ENCODE data around the gene TMEFF2. TPM values are rescaled to one million over a fixed set of nuclear protein-coding genes. Genes with fewer than 3 reads are reported as not detected.
"Not testable (repeated sequence)": the region's sequence is repeated elsewhere in the genome, so short reads cannot be mapped to it uniquely, and the experiment has no call there.

Gene TMEFF2
- total and polyA plus RNA-seq, 12 donors = 0.16 to 2.7 (median 0.58) TPM; not detected in 2

- H3K4me1 ChIP-seq (replicated peaks in 1 of 2) = no peaks in the 10 kb centered on the region
- WGBS, 4 donors = 19 to 25% (median 23%) methylated on average over 4 of the region's 4 CpGs
- peak; percentile 53 to 89 (median 85) for DNase-seq
- TF ChIP-seq POLR2A (IDR thresholded peaks at IDR 0.05) = no peak
- H3K27me3 ChIP-seq = no peaks in the 10 kb centered on the region
- H3K36me3 ChIP-seq (replicated peaks in 1 of 2) = no peaks in the 10 kb centered on the region
- H3K27ac ChIP-seq = no peak overlapping the region
- intact Hi-C loops (cut with DNase I) = no loop called here
- no peak overlapping the region for H3K4me3 ChIP-seq
- no peaks in the 10 kb centered on the region for H3K9me3 ChIP-seq (replicated peaks in 1 of 3)
Observed at GRCh38 chr2:191927319-191927867, 267.3 kb downstream of the TMEFF2 start.

GRCh38 chr2:191926671-191927070, 268.1 kb downstream of the TMEFF2 start:
- Histone ChIP-seq H3K4me3 (no peak overlapping the region), H3K27me3 (no peaks in the 10 kb centered on the region), H3K4me1 (replicated peaks in 1 of 2) (no peaks in the 10 kb centered on the region), H3K9me3 (replicated peaks in 1 of 3) (no peaks in the 10 kb centered on the region), H3K27ac (no peak overlapping the region), H3K36me3 (replicated peaks in 1 of 2) (no peaks in the 10 kb centered on the region)
- no peak for TF ChIP-seq CTCF (IDR thresholded peaks at IDR 0.05)
- TF ChIP-seq POLR2A (IDR thresholded peaks at IDR 0.05) = no peak
- intact Hi-C loops (cut with DNase I) = no loop called here
- DNase-seq = no peak
- 47 to 100% (median 90%) methylated on average over 1 of the region's 1 CpG for WGBS, 4 donors

DNA sequence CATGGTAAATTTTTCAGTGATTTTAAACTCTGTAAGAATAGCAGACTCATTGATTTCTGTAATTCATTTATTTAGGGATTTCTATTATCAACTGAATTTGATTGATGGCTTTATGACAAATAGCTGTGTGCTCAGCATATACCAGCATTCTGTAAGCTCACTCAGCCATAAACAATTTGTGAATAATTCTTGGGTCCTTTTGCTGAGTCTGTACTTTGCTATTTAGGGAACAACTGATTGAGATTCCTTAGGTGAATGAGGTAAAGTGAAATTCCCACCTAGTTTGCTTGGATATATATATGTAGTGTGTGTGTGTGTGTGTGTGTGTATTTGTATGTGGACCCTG, 271.1 kb downstream of the TMEFF2 start:
- TF ChIP-seq CTCF (IDR thresholded peaks at IDR 0.05) (no peak), POLR2A (IDR thresholded peaks at IDR 0.05) (no peak)
- H3K27me3 ChIP-seq = no peaks in the 10 kb centered on the region
- DNase-seq = no peak
- H3K4me1 ChIP-seq (replicated peaks in 1 of 2) = no peaks in the 10 kb centered on the region
- H3K27ac ChIP-seq = no peak overlapping the region
- H3K9me3 ChIP-seq (replicated peaks in 1 of 3) = no peaks in the 10 kb centered on the region
- intact Hi-C loops (cut with DNase I) = no loop called here
- H3K4me3 ChIP-seq = no peak overlapping the region
- H3K36me3 ChIP-seq (replicated peaks in 1 of 2) = no peaks in the 10 kb centered on the region

DNA sequence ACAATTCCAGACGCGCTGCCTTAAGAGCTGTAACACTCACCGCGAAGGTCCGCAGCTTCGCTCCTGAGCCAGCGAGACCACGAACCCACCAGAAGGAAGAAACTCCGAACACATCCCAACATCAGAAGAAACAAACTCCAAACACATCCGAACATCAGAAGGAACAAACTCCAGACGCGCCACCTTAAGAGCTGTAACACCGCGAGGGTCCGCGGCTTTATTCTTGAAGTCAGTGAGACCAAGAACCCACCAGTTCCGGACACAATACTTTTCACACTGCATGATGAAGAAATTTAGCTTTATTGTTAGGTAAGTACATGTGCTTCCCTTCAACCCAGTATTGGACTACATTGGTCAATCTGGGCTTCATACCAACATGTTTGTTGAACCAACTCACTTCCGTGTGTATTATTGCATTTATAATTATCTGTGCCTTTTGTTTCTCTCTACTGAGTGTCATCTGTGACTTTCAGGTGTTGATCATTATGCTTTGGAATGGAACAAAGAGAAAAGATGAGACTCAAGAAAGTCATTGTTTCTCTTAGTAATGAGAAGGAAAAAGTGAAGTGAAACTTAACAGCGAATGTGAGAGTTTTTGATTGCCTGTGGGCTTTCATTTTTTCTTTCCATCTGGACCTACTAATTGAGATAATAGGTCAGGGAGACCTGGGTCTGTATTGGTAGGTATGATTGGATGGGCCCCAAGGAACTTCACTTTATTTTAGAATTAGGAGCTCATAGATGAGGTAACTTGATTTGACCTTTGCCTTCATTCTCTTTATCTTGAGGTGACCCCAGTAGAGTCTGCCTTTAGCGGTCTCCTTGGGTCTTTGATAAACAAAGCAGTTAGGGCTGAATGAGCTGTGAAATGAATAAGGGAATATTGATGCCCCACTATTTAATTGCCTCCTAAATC, 271.7 kb downstream of the TMEFF2 start:
- Histone ChIP-seq H3K4me3 (no peak overlapping the region), H3K27ac (no peak overlapping the region), H3K36me3 (replicated peaks in 1 of 2) (no peaks in the 10 kb centered on the region), H3K9me3 (replicated peaks in 1 of 3) (no peaks in the 10 kb centered on the region), H3K27me3 (no peaks in the 10 kb centered on the region), H3K4me1 (replicated peaks in 1 of 2) (no peaks in the 10 kb centered on the region)
- intact Hi-C loops (cut with DNase I) = no loop called here
- WGBS, 4 donors = 93 to 97% (median 95%) methylated on average over 20 of the region's 20 CpGs
- no peak for TF ChIP-seq POLR2A (IDR thresholded peaks at IDR 0.05)
- TF ChIP-seq CTCF (IDR thresholded peaks at IDR 0.05) = no peak
- no peak for DNase-seq

DNA sequence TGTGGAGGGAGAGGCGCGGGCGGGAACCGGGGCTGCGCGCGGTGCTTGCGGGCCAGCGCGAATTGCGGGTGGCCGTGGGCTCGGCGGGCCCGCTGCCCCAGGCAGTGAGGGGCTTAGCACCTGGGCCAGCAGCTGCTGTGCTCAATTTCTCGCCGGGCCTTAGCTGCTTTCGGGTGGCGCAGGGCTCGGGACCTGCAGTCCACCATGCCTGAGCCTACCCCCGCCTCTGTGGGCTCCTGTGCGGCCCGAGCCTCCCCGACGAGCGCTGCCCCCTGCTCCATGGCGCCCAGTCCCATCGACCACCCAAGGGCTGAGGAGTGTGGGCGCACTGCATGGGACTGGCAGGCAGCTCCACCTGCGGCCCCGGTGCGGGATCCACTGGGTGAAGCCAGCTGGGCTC, 273.1 kb downstream of the TMEFF2 start:
- DNase-seq; H3K36me3 ChIP-seq (replicated peaks in 1 of 2); H3K27me3 ChIP-seq; H3K4me1 ChIP-seq (replicated peaks in 1 of 2); intact Hi-C loops (cut with DNase I); H3K4me3 ChIP-seq; H3K27ac ChIP-seq; H3K9me3 ChIP-seq (replicated peaks in 1 of 3): not testable (repeated sequence)
- 92 to 99% (median 96%) methylated on average over 13 to 32 of the region's 32 CpGs for WGBS, 4 donors
